Endothelial cell of umbilical vein (primary cell): Measurements from ENCODE around the gene OR2C3. TPM values are rescaled to one million over a fixed set of nuclear protein-coding genes. Genes with fewer than 3 reads are reported as not detected.

Source experiments
- BruUV-seq: library from RNA; stranded (reverse); fragments of 400-500 nt; replicated peaks from 2 replicates; lab custom pipeline; 2021; lab: Mats Ljungman, UMichigan
- CTCF ChIA-PET: fragments of 300-600, 350-600 bp; sonication (Branson Sonifier 250); formaldehyde crosslinking; loops from one replicate; lab custom pipeline; 2021; ENCODE audit warnings: antibody characterized with exemption, inconsistent platforms; lab: Charles Lee
- POLR2A ChIA-PET: fragments of 300-600, 350-600 bp; sonication (Branson Sonifier 250); formaldehyde crosslinking; loops from one replicate; lab custom pipeline; 2021; ENCODE audit warnings: antibody characterized with exemption, inconsistent platforms; lab: Charles Lee
- DNase-seq: peaks from one replicate; pipeline ENCODE4 v3.0.0-alpha.2; 2011; ENCODE audit warnings: low read depth, low spot score
- FAIRE-seq: peaks from 2 replicates; lab custom pipeline; 2011; peaks lifted over from hg19 to GRCh38; lab: Jason Lieb, UNC
- H2AFZ ChIP-seq: 2 replicates; pipeline ENCODE4 v1.6.0; 2012; ENCODE audit warnings: low read depth, low read length, control low read depth, inconsistent platforms
- H3K27ac ChIP-seq: 2 replicates; pipeline ENCODE4 v1.5.1; 2011; ENCODE audit warnings: low read depth, mild to moderate bottlenecking, control low read depth, low read length, moderate library complexity; ENCODE audit not compliant: insufficient read depth
- H3K27me3 ChIP-seq, 2 experiments: 2 replicates each; pipeline versions ENCODE4 v1.6.0 to v1.6.1; 2011; ENCODE audit warnings: low read length in 2 of 2, mixed read lengths in 1 of 2; ENCODE audit not compliant: control insufficient read depth in 2 of 2, insufficient read depth in 2 of 2
- H3K36me3 ChIP-seq, 2 experiments: 2 replicates in 1 of 2; 3 replicates in 1 of 2; pipeline ENCODE4 v1.5.1; 2011; ENCODE audit warnings: low read length in 2 of 2, mild to moderate bottlenecking in 1 of 2, moderate library complexity in 1 of 2; ENCODE audit not compliant: control insufficient read depth in 2 of 2, insufficient read depth in 2 of 2; ENCODE audit errors: extremely low read depth in 1 of 2
- H3K4me1 ChIP-seq: 3 replicates; pipeline ENCODE4 v1.5.1; 2011; ENCODE audit warnings: mild to moderate bottlenecking, low read length; ENCODE audit not compliant: control insufficient read depth, insufficient read depth; ENCODE audit errors: extremely low read depth
- H3K4me2 ChIP-seq: 2 replicates; pipeline ENCODE4 v1.6.1; 2011; ENCODE audit warnings: low read length, control low read depth, mixed read lengths; ENCODE audit not compliant: insufficient read depth
- H3K4me3 ChIP-seq, 3 experiments: fragments of 200-600 bp in 1 of 3; sonication (generic), shearing (Covaris generic) in 1 of 3; replicated peaks in 1 of 3; 2 replicates each; pipeline ENCODE4 v1.5.1; 2011 to 2016; ENCODE audit warnings: control low read depth in 3 of 3, low read length in 3 of 3, mild to moderate bottlenecking in 2 of 3, inconsistent platforms in 1 of 3, low read depth in 1 of 3, moderate library complexity in 1 of 3; ENCODE audit not compliant: insufficient read depth in 1 of 3
- H3K79me2 ChIP-seq: 2 replicates; pipeline ENCODE4 v1.6.0; 2012; ENCODE audit warnings: low read length, inconsistent platforms; ENCODE audit not compliant: control insufficient read depth, insufficient read depth
- H3K9ac ChIP-seq: replicated peaks from 2 replicates; pipeline ENCODE3; 2011; ENCODE audit warnings: low read length, control low read depth; ENCODE audit not compliant: insufficient read depth; ENCODE audit errors: extremely low read depth
- H3K9me1 ChIP-seq: replicated peaks from 3 replicates; pipeline ENCODE4 v1.6.0; 2011; ENCODE audit warnings: mild to moderate bottlenecking, low read length; ENCODE audit not compliant: control insufficient read depth, insufficient read depth; ENCODE audit errors: extremely low read depth
- H3K9me3 ChIP-seq: replicated peaks from 2 replicates; pipeline ENCODE4 v1.5.1; 2012; ENCODE audit warnings: low read length, inconsistent platforms; ENCODE audit not compliant: control insufficient read depth, insufficient read depth
- H4K20me1 ChIP-seq: replicated peaks from 2 replicates; pipeline ENCODE3; 2011; ENCODE audit warnings: mild to moderate bottlenecking, low read length; ENCODE audit not compliant: control insufficient read depth, insufficient read depth; ENCODE audit errors: extremely low read depth
- EZH2 ChIP-seq: IDR thresholded peaks from 2 replicates; pipeline ENCODE4 v1.6.1; 2012; ENCODE audit warnings: borderline replicate concordance, low read depth, mild to moderate bottlenecking, moderate library complexity, low read length, inconsistent platforms; ENCODE audit not compliant: severe bottlenecking
- FOS ChIP-seq: IDR thresholded peaks from 2 replicates; pipeline ENCODE4 v1.6.1; 2011; ENCODE audit warnings: mild to moderate bottlenecking, low read length, moderate library complexity, borderline replicate concordance; ENCODE audit not compliant: insufficient read depth
- GATA2 ChIP-seq: IDR thresholded peaks from 2 replicates; pipeline ENCODE4 v1.7.0; 2011; ENCODE audit warnings: low read depth, mild to moderate bottlenecking, moderate library complexity, mixed read lengths, low read length; ENCODE audit not compliant: insufficient read length, insufficient read depth
- JUN ChIP-seq: IDR thresholded peaks from 2 replicates; pipeline ENCODE4 v1.6.1; 2011; ENCODE audit warnings: borderline replicate concordance, low read depth; ENCODE audit not compliant: insufficient read length, insufficient read depth
- MYC ChIP-seq: IDR thresholded peaks from one replicate; pipeline ENCODE4 v1.6.1; 2011; ENCODE audit warnings: mild to moderate bottlenecking, low read depth, low read length
- POLR2A ChIP-seq: IDR thresholded peaks from 2 replicates; pipeline ENCODE4 v1.6.1; 2012; ENCODE audit warnings: low read depth, mild to moderate bottlenecking, control low read depth, low read length
- POLR2AphosphoS5 ChIP-seq: IDR thresholded peaks from 2 replicates; pipeline ENCODE4 v1.6.1; 2012; ENCODE audit warnings: low read depth, mild to moderate bottlenecking, control low read depth, low read length, moderate library complexity; ENCODE audit not compliant: insufficient read depth
- dilution Hi-C: fragments of 300-500 bp; cut with MboI; formaldehyde crosslinking; loops from one replicate; pipeline ENCODE4 v1.15.0; 2019; ENCODE audit warnings: low sequenced_read_pairs; ENCODE audit not compliant: extremely low pct_ligation_motif_present
- intact Hi-C: fragments of 100-400 bp; cut with micrococcal nuclease; formaldehyde crosslinking; loops from one replicate; pipeline ENCODE4 v1.10.0; 2022
- polyA plus RNA-seq, 4 experiments: library from polyadenylated mRNA; depleted of rRNA in 3 of 4; stranded (reverse) in 3 of 4; unstranded in 1 of 4; fragments of >200 nt; gene quantifications; 2 replicates each; pipeline versions ENCODE4 v1.2.1 to v1.2.3, GENCODE V29; 2011 to 2012; ENCODE audit warnings: missing spikeins in 1 of 4
- total RNA-seq: library from RNA; stranded (reverse); gene quantifications from 2 replicates; pipeline ENCODE4 v1.2.3, GENCODE V29; 2021
- TF ChIP-seq, protein P1 (sequence below), 2 donors: IDR thresholded peaks; 1 replicate in 1 of 2; 2 replicates in 1 of 2; pipeline ENCODE4 v1.5.1; 2011; ENCODE audit warnings: low read length in 2 of 2, mild to moderate bottlenecking in 2 of 2, moderate library complexity in 2 of 2, control low read depth in 1 of 2, inconsistent platforms in 1 of 2, low read depth in 1 of 2; ENCODE audit not compliant: insufficient read depth in 1 of 2; ENCODE audit errors: extremely low read depth in 1 of 2
- TF ChIP-seq, protein P2 (sequence below): IDR thresholded peaks from 2 replicates; pipeline ENCODE4 v1.6.1; 2011; ENCODE audit not compliant: insufficient read depth, insufficient read length

The OR2C3 gene
- total and polyA plus RNA-seq, 2 donors (not counting 3 experiments of a cell fraction or from before 2014, with no cell fraction given) = not detected

DNA sequence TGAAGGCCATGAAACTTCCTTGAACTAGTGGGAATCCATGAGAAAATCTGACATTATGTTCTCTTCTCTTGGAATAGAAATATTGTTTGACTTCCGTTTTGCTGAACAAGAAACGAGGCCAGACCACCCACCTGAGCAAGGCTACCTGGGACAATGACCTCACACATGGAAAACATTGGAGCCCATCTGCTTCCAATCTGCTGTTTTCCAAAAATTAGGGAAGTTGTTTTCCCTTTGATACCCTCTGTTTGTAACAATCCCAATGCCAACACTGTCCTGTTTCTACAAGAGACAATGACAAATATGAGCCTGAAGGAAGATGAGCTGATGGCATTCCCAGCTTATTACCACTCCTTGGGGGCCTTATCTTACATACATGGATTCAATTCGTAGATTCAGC, 29.4 kb downstream of the OR2C3 start:
- Histone ChIP-seq H3K9me3 (no peaks in the 10 kb centered on the region), H3K79me2 (no peaks in the 10 kb centered on the region), H3K4me2 (no peak overlapping the region), H3K4me3 (no peak overlapping the region), H3K9me1 (no peaks in the 10 kb centered on the region), H3K27me3 (no peaks in the 10 kb centered on the region), H4K20me1 (no peaks in the 10 kb centered on the region), H2AFZ (no peak overlapping the region), H3K4me1 (no peaks in the 10 kb centered on the region), H3K36me3 (no peaks in the 10 kb centered on the region), H3K9ac (no peak overlapping the region), H3K27ac (no peak overlapping the region)
- TF ChIP-seq FOS (no peak), MYC (no peak), JUN (no peak), POLR2A (no peak), GATA2 (no peak), EZH2 (no peak), POLR2AphosphoS5 (no peak)
- TF ChIP-seq, protein P1, sequence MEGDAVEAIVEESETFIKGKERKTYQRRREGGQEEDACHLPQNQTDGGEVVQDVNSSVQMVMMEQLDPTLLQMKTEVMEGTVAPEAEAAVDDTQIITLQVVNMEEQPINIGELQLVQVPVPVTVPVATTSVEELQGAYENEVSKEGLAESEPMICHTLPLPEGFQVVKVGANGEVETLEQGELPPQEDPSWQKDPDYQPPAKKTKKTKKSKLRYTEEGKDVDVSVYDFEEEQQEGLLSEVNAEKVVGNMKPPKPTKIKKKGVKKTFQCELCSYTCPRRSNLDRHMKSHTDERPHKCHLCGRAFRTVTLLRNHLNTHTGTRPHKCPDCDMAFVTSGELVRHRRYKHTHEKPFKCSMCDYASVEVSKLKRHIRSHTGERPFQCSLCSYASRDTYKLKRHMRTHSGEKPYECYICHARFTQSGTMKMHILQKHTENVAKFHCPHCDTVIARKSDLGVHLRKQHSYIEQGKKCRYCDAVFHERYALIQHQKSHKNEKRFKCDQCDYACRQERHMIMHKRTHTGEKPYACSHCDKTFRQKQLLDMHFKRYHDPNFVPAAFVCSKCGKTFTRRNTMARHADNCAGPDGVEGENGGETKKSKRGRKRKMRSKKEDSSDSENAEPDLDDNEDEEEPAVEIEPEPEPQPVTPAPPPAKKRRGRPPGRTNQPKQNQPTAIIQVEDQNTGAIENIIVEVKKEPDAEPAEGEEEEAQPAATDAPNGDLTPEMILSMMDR (IDR thresholded peaks at IDR 0.05; ENCODE audit: extremely low read depth in 1 of 2, insufficient read depth in 1 of 2, low read depth in 1 of 2, low read length in 2 of 2) = no peak
- TF ChIP-seq, protein P2, sequence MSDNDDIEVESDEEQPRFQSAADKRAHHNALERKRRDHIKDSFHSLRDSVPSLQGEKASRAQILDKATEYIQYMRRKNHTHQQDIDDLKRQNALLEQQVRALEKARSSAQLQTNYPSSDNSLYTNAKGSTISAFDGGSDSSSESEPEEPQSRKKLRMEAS = no peak
- BruUV-seq = no TSS peak
- dilution Hi-C loops = no loop called here
- CTCF ChIA-PET = no interaction called here
- DNase-seq = no peak
- FAIRE-seq = no peak
- POLR2A ChIA-PET = no interaction called here
- intact Hi-C loops = no loop called here
